ENCODE results near the gene ADCY2. TPM values are rescaled to one million over a fixed set of nuclear protein-coding genes. Genes with fewer than 3 reads are reported as not detected.

The ADCY2 gene
- polyA plus RNA-seq, 4 donors = 0.87 to 3.7 (median 2.2) TPM

DNA sequence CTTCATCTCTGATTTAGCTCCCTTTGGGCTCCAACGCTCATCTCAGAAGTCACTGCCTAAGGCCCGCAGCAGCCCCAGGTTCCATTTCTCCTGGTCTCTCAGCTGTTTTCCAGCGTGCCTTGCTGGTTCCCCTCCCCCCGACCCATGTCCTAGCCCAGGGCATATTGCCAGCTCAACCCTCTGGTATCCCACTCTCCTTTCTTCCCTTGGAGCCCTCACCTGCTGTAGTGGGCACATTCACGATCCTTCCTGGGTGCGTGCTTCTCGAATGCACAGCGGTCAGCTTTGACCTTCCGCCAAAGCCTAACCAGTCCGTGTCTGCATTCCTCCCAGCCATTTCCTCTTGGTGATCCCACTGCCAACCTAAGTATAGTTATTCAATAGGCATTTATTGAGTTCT is 418.9 kb downstream of the ADCY2 start:
- Histone ChIP-seq H3K4me3 (ENCODE audit: low read depth in 1 of 3, low read length in 3 of 3) (no peak overlapping the region), H3K4me1 (ENCODE audit: control insufficient read depth in 3 of 3, insufficient read depth in 2 of 3, low read depth in 1 of 3, low read length in 2 of 3) (peaks cover 0 to 3% (median 0%) of the 10 kb centered on the region in 3 donors), H3K27ac (ENCODE audit: low read depth in 1 of 3, low read length in 2 of 3) (no peak overlapping the region), H3K36me3 (ENCODE audit: control insufficient read depth in 3 of 3, insufficient read depth in 2 of 3, low read depth in 1 of 3, low read length in 3 of 3) (no peaks in the 10 kb centered on the region), H3K9me3 (ENCODE audit: control insufficient read depth in 2 of 2, insufficient read depth in 1 of 2, low read depth in 1 of 2, low read length in 1 of 2) (no peaks in the 10 kb centered on the region), H3K27me3 (ENCODE audit: control insufficient read depth in 3 of 3, insufficient read depth in 3 of 3, low read length in 3 of 3) (no peaks in the 10 kb centered on the region)
- 86 to 92% (median 88%) methylated on average over 10 of the region's 10 CpGs for WGBS, 3 donors
- no peak for FAIRE-seq
- DNase-seq = no peak

DNA sequence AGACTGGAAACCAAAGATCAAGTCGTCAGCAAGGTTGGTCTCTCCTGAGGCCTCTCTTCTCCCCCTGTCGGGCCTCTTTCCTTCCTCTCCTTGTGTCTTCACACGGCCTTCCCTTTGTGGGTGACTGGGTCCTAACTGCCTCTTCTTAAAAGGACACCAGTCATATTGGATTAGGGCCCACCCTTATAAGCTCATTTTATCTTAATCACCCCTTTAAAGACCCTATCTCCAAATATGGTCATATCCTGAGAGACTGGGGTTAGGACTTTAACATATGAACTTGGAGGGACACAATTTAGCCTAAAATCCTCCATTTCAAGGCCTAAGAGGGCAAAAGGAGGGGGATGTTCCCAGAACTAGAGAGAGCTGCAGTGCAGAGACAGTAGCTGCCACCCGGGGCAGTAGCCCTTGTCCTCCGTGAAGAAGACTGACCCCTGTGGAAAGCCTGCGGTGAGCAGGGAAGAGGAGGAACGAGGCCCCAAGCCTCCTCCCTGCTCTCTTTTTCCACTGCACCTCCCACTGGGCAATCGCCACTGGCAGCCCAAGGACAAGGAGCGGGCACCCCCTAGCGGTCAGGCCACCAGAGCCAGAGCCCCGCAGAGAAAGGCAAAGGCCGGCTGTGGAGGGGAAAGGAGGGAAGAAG is 420.1 kb downstream of the ADCY2 start:
- H3K9me3 ChIP-seq (ENCODE audit: control insufficient read depth in 2 of 2, insufficient read depth in 1 of 2, low read depth in 1 of 2, low read length in 1 of 2) = no peaks in the 10 kb centered on the region
- peaks cover 0 to 3% (median 0%) of the 10 kb centered on the region in 3 donors for H3K4me1 ChIP-seq (ENCODE audit: control insufficient read depth in 3 of 3, insufficient read depth in 2 of 3, low read depth in 1 of 3, low read length in 2 of 3)
- no peak overlapping the region for H3K27ac ChIP-seq (ENCODE audit: low read depth in 1 of 3, low read length in 2 of 3)
- FAIRE-seq (no peak), DNase-seq (peak; percentile 58 to 81)
- WGBS, 3 donors = 11 to 16% (median 15%) methylated on average over 11 to 12 of the region's 12 CpGs
- no peak overlapping the region for H3K4me3 ChIP-seq (ENCODE audit: low read depth in 1 of 3, low read length in 3 of 3)
- H3K27me3 ChIP-seq (ENCODE audit: control insufficient read depth in 3 of 3, insufficient read depth in 3 of 3, low read length in 3 of 3) = no peaks in the 10 kb centered on the region
- no peaks in the 10 kb centered on the region for H3K36me3 ChIP-seq (ENCODE audit: control insufficient read depth in 3 of 3, insufficient read depth in 2 of 3, low read depth in 1 of 3, low read length in 3 of 3)

GRCh38 chr5:7816535-7816901 is 420.6 kb downstream of the ADCY2 start:
- no peak overlapping the region for H3K27ac ChIP-seq (ENCODE audit: low read depth in 1 of 3, low read length in 2 of 3)
- FAIRE-seq = no peak
- H3K4me1 ChIP-seq (ENCODE audit: control insufficient read depth in 3 of 3, insufficient read depth in 2 of 3, low read depth in 1 of 3, low read length in 2 of 3) = peaks cover 0 to 3% (median 0%) of the 10 kb centered on the region in 3 donors
- 46 to 50% (median 47%) methylated on average over 9 of the region's 9 CpGs for WGBS, 3 donors
- no peak overlapping the region for H3K4me3 ChIP-seq (ENCODE audit: low read depth in 1 of 3, low read length in 3 of 3)
- no peaks in the 10 kb centered on the region for H3K9me3 ChIP-seq (ENCODE audit: control insufficient read depth in 2 of 2, insufficient read depth in 1 of 2, low read depth in 1 of 2, low read length in 1 of 2)
- DNase-seq = no peak
- peaks cover 0 to 2% (median 0%) of the 10 kb centered on the region in 3 donors for H3K36me3 ChIP-seq (ENCODE audit: control insufficient read depth in 3 of 3, insufficient read depth in 2 of 3, low read depth in 1 of 3, low read length in 3 of 3)
- no peaks in the 10 kb centered on the region for H3K27me3 ChIP-seq (ENCODE audit: control insufficient read depth in 3 of 3, insufficient read depth in 3 of 3, low read length in 3 of 3)

DNA sequence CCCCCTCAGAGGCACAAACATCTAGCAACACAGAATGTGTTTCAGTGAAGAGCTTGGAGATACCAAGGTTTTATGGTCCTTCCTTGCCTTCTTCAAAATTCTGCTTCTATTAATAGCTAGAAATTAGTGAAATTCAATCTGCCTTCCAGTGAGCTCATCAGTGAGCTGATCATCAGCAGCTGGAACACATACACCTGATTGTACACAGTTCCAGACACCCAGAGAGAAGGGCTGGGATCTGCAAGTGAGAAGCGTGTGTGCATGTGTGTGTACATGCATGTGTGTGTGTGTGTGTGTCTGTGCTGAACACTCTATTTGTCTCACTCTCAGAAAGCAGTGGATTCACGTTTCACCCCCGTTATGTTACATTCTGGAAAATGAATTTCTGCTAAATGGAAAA is 426.5 kb downstream of the ADCY2 start:
- H3K4me1 ChIP-seq (ENCODE audit: control insufficient read depth in 3 of 3, insufficient read depth in 2 of 3, low read depth in 1 of 3, low read length in 2 of 3) = no peaks in the 10 kb centered on the region
- DNase-seq = no peak
- FAIRE-seq = no peak

DNA sequence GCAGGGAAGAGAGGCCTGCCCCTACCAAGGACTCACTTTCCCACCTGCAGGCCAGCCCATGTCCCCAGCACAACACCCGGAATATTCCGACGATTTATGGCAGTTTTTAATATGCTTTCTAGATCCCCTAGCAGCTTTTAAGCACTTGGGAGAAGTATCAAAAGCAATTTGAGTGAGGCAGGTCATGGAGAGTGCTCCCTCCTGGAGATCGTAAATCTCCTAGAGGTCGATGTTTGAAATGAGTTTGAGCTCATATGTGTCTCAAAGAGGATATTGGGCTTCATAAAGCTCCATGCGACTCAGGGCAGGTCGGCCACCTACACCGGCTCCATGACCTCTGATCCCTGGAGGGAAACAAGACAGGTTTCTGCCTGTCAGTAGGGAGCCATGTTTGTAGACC is 427.7 kb downstream of the ADCY2 start:
- no peaks in the 10 kb centered on the region for H3K27me3 ChIP-seq (ENCODE audit: control insufficient read depth in 3 of 3, insufficient read depth in 3 of 3, low read length in 3 of 3)
- FAIRE-seq (no peak), DNase-seq (no peak)
- H3K9me3 ChIP-seq (ENCODE audit: control insufficient read depth in 2 of 2, insufficient read depth in 1 of 2, low read depth in 1 of 2, low read length in 1 of 2) = no peaks in the 10 kb centered on the region
- H3K4me1 ChIP-seq (ENCODE audit: control insufficient read depth in 3 of 3, insufficient read depth in 2 of 3, low read depth in 1 of 3, low read length in 2 of 3) = no peaks in the 10 kb centered on the region
- H3K4me3 ChIP-seq (ENCODE audit: low read depth in 1 of 3, low read length in 3 of 3) = no peak overlapping the region
- 57 to 65% (median 63%) methylated on average over 8 of the region's 8 CpGs for WGBS, 3 donors
- H3K27ac ChIP-seq (ENCODE audit: low read depth in 1 of 3, low read length in 2 of 3) = no peak overlapping the region
- H3K36me3 ChIP-seq (ENCODE audit: control insufficient read depth in 3 of 3, insufficient read depth in 2 of 3, low read depth in 1 of 3, low read length in 3 of 3) = peaks cover 0 to 17% (median 0%) of the 10 kb centered on the region in 3 donors

More for the DNA sequence above, 426.5 kb downstream of the ADCY2 start:
- H3K9me3 ChIP-seq (ENCODE audit: control insufficient read depth in 2 of 2, insufficient read depth in 1 of 2, low read depth in 1 of 2, low read length in 1 of 2) = no peaks in the 10 kb centered on the region
- H3K36me3 ChIP-seq (ENCODE audit: control insufficient read depth in 3 of 3, insufficient read depth in 2 of 3, low read depth in 1 of 3, low read length in 3 of 3) = peaks cover 0 to 17% (median 0%) of the 10 kb centered on the region in 3 donors
- H3K4me3 ChIP-seq (ENCODE audit: low read depth in 1 of 3, low read length in 3 of 3) = no peak overlapping the region
- H3K27me3 ChIP-seq (ENCODE audit: control insufficient read depth in 3 of 3, insufficient read depth in 3 of 3, low read length in 3 of 3) = no peaks in the 10 kb centered on the region
- 51 to 65% (median 51%) methylated on average over 3 of the region's 3 CpGs for WGBS, 3 donors
- no peak overlapping the region for H3K27ac ChIP-seq (ENCODE audit: low read depth in 1 of 3, low read length in 2 of 3)

DNA sequence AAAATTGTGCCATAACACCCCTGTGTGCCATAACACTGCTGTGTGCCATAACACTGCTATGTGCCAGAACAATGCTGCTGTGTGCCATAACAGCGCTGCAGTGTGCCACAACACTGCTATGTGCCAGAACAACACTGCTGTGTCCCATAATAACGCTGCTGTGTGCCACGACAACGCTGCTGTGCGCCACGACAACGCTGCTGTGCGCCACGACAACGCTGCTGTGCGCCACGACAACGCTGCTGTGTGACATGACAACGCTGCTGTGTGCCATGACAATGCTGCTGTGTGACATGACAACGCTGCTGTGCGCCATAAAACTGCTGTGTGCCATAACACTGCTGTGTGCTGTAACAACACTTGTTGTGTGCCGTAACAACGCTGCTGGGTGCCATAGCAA is 429.1 kb downstream of the ADCY2 start:
- Histone ChIP-seq H3K27ac (ENCODE audit: low read depth in 1 of 3, low read length in 2 of 3) (no peak overlapping the region), H3K27me3 (ENCODE audit: control insufficient read depth in 3 of 3, insufficient read depth in 3 of 3, low read length in 3 of 3) (no peaks in the 10 kb centered on the region), H3K36me3 (ENCODE audit: control insufficient read depth in 3 of 3, insufficient read depth in 2 of 3, low read depth in 1 of 3, low read length in 3 of 3) (peaks cover 0 to 17% (median 0%) of the 10 kb centered on the region in 3 donors), H3K9me3 (ENCODE audit: control insufficient read depth in 2 of 2, insufficient read depth in 1 of 2, low read depth in 1 of 2, low read length in 1 of 2) (no peaks in the 10 kb centered on the region), H3K4me1 (ENCODE audit: control insufficient read depth in 3 of 3, insufficient read depth in 2 of 3, low read depth in 1 of 3, low read length in 2 of 3) (no peaks in the 10 kb centered on the region), H3K4me3 (ENCODE audit: low read depth in 1 of 3, low read length in 3 of 3) (no peak overlapping the region)
- no peak for FAIRE-seq
- WGBS, 3 donors = 80 to 93% (median 83%) methylated on average over 18 of the region's 18 CpGs
- peak in 1 of 2 donors; percentile 3 for DNase-seq

- DNase-seq (no peak), FAIRE-seq (no peak)
- Histone ChIP-seq H3K4me1 (ENCODE audit: control insufficient read depth in 3 of 3, insufficient read depth in 2 of 3, low read depth in 1 of 3, low read length in 2 of 3) (no peaks in the 10 kb centered on the region), H3K4me3 (ENCODE audit: low read depth in 1 of 3, low read length in 3 of 3) (no peak overlapping the region), H3K27me3 (ENCODE audit: control insufficient read depth in 3 of 3, insufficient read depth in 3 of 3, low read length in 3 of 3) (no peaks in the 10 kb centered on the region), H3K9me3 (ENCODE audit: control insufficient read depth in 2 of 2, insufficient read depth in 1 of 2, low read depth in 1 of 2, low read length in 1 of 2) (no peaks in the 10 kb centered on the region), H3K36me3 (ENCODE audit: control insufficient read depth in 3 of 3, insufficient read depth in 2 of 3, low read depth in 1 of 3, low read length in 3 of 3) (peaks cover 0 to 17% (median 0%) of the 10 kb centered on the region in 3 donors), H3K27ac (ENCODE audit: low read depth in 1 of 3, low read length in 2 of 3) (no peak overlapping the region)
- 87 to 90% (median 88%) methylated on average over 11 of the region's 11 CpGs for WGBS, 3 donors
Observed at GRCh38 chr5:7825630-7826029, 429.7 kb downstream of the ADCY2 start.

GRCh38 chr5:7827610-7828009 is 431.7 kb downstream of the ADCY2 start:
- 80 to 82% (median 82%) methylated on average over 6 of the region's 6 CpGs for WGBS, 3 donors
- H3K27ac ChIP-seq (ENCODE audit: low read depth in 1 of 3, low read length in 2 of 3) = no peak overlapping the region

DNA sequence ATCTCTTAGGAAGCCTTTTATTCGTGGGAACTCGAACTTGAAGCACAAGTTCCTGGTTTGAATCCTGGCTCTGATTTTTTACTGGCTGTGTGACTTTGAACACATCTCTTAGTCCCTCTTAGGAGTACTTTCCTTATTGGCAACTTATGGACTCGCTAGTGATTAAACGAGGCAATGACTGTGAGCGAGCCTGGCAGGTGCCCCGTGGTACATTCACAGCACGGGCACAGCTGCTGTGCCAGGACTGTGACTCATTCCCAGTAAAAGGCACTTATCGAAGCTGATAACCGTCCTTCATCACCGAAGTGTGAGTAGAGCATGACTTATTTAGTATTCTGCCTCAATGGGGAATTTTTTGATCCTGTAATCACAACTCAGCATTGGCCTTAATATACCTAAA is 432.3 kb downstream of the ADCY2 start:
- Histone ChIP-seq H3K36me3 (ENCODE audit: control insufficient read depth in 3 of 3, insufficient read depth in 2 of 3, low read depth in 1 of 3, low read length in 3 of 3) (peaks cover 0 to 14% (median 0%) of the 10 kb centered on the region in 3 donors), H3K9me3 (ENCODE audit: control insufficient read depth in 2 of 2, insufficient read depth in 1 of 2, low read depth in 1 of 2, low read length in 1 of 2) (no peaks in the 10 kb centered on the region), H3K4me3 (ENCODE audit: low read depth in 1 of 3, low read length in 3 of 3) (no peak overlapping the region), H3K4me1 (ENCODE audit: control insufficient read depth in 3 of 3, insufficient read depth in 2 of 3, low read depth in 1 of 3, low read length in 2 of 3) (no peaks in the 10 kb centered on the region), H3K27ac (ENCODE audit: low read depth in 1 of 3, low read length in 2 of 3) (no peak overlapping the region), H3K27me3 (ENCODE audit: control insufficient read depth in 3 of 3, insufficient read depth in 3 of 3, low read length in 3 of 3) (no peaks in the 10 kb centered on the region)
- 14 to 71% (median 30%) methylated on average over 10 of the region's 10 CpGs for WGBS, 3 donors
- no peak for FAIRE-seq
- DNase-seq = peak in 1 of 2 donors; percentile 77

More at GRCh38 chr5:7827610-7828009, 431.7 kb downstream of the ADCY2 start:
- H3K4me1 ChIP-seq (ENCODE audit: control insufficient read depth in 3 of 3, insufficient read depth in 2 of 3, low read depth in 1 of 3, low read length in 2 of 3) = no peaks in the 10 kb centered on the region
- no peak overlapping the region for H3K4me3 ChIP-seq (ENCODE audit: low read depth in 1 of 3, low read length in 3 of 3)
- FAIRE-seq (no peak), DNase-seq (no peak)
- H3K9me3 ChIP-seq (ENCODE audit: control insufficient read depth in 2 of 2, insufficient read depth in 1 of 2, low read depth in 1 of 2, low read length in 1 of 2) = no peaks in the 10 kb centered on the region
- H3K27me3 ChIP-seq (ENCODE audit: control insufficient read depth in 3 of 3, insufficient read depth in 3 of 3, low read length in 3 of 3) = no peaks in the 10 kb centered on the region
- peaks cover 0 to 14% (median 0%) of the 10 kb centered on the region in 3 donors for H3K36me3 ChIP-seq (ENCODE audit: control insufficient read depth in 3 of 3, insufficient read depth in 2 of 3, low read depth in 1 of 3, low read length in 3 of 3)
